RPMI8226 (cell line): Measurements from ENCODE around the gene PIGT.
"Not testable (repeated sequence)": the region's sequence is repeated elsewhere in the genome, so short reads cannot be mapped to it uniquely, and the experiment has no call there.

ENCODE experiments used
- DNase-seq: peaks from one replicate; pipeline ENCODE4 v3.0.0-alpha.2; 2015

The PIGT gene

GRCh38 chr20:45467172-45467571 lies 51.2 kb downstream of the PIGT start:
- DNase-seq: no peak

GRCh38 chr20:45467861-45468260 lies 51.9 kb downstream of the PIGT start:
- DNase-seq: no peak

- DNase-seq: no peak
Observed at GRCh38 chr20:45469336-45470261, 53.7 kb downstream of the PIGT start, which contains the start of gene WFDC2. Gene WFDC2, plus strand, starts transcription at chr20:45469753. Its CDS starts 29 bp downstream, at chr20:45469782.

- DNase-seq: peak; percentile 20
Observed at GRCh38 chr20:45470262-45470931, 54.5 kb downstream of the PIGT start.

DNA sequence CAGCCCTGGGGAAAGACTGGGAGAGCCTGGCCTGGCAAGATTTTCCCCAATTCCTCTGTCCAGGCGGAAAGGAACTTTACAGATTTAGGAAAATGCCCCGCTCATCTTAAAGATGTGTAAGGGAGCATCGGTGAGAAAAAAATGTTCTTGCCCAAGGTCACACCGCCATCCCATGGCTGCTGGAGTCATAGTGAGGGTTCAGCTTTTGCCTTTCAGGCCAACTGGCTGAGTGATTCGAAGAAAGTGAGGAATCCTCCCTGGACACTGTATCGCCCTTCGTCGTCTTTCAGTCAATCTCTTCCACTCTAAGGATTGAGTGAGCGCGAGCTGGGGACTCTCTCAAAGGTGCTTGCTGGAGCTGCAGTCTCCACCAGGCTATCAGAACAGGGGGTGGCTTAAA lies 55.0 kb downstream of the PIGT start:
- no peak for DNase-seq

DNA sequence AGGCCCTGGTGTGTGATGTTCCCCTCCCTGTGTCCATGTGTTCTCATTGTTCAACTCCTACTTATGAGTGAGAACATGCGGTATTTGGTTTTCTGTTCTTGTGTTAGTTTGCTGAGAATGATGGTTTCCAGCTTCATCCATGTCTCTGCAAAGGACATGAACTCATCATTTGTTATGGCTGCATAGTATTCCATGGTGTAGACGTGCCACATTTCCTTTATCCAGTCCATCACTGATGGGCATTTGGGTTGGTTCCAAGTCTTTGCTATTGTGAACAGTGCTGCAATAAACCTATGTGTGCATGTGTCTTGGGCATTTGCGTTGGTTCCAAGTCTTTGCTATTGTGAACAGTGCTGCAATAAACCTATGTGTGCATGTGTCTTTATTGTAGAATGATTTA lies 56.3 kb downstream of the PIGT start:
- not testable (repeated sequence) for DNase-seq
